Transverse colon (tissue), 4 donors: ENCODE measurements around the gene TTLL7. TPM values are rescaled to one million over a fixed set of nuclear protein-coding genes. Genes with fewer than 3 reads are reported as not detected.
"Not testable (repeated sequence)": the region's sequence is repeated elsewhere in the genome, so short reads cannot be mapped to it uniquely, and the experiment has no call there.

Experiments used
- DNase-seq: peaks from one replicate; pipeline ENCODE4 v3.0.0-alpha.2; 2019
- H3K27ac ChIP-seq, 4 donors: fragments of 200-600 bp; sonication (generic); 2 replicates each; pipeline ENCODE4 v1.5.1; 2016 to 2018; ENCODE audit warnings: inconsistent platforms in 4 of 4
- H3K27me3 ChIP-seq: fragments of 200-600 bp; sonication (generic); 2 replicates; pipeline ENCODE4 v1.5.1; 2017; ENCODE audit warnings: inconsistent platforms
- H3K36me3 ChIP-seq, 4 donors: fragments of 200-600 bp; sonication (generic); 2 replicates each; pipeline ENCODE4 v1.5.1; 2017 to 2019; ENCODE audit warnings: inconsistent platforms in 4 of 4
- H3K4me1 ChIP-seq, 4 donors: fragments of 200-600 bp; sonication (generic); 2 replicates each; pipeline ENCODE4 v1.5.1; 2017 to 2020; ENCODE audit warnings: inconsistent platforms in 4 of 4
- H3K4me3 ChIP-seq, 4 donors: fragments of 200-600 bp; sonication (generic); 1 replicate in 1 of 4; 2 replicates in 3 of 4; pipeline versions ENCODE4 v1.5.1 to v1.6.1; 2017 to 2019; ENCODE audit warnings: inconsistent platforms in 4 of 4
- H3K9me3 ChIP-seq, 2 donors: fragments of 200-600 bp; sonication (generic); 2 replicates each; pipeline ENCODE4 v1.5.1; 2017 to 2019; ENCODE audit warnings: inconsistent platforms in 2 of 2
- CTCF ChIP-seq, 5 experiments: fragments of 200-600 bp in 3 of 5; fragments of 450-650 bp in 2 of 5; sonication (generic) in 3 of 5; IDR thresholded peaks; 1 replicate in 2 of 5; 2 replicates in 3 of 5; pipeline ENCODE4 v1.5.1; 2016 to 2017; ENCODE audit warnings: antibody characterized with exemption in 5 of 5, inconsistent platforms in 3 of 5, mild to moderate bottlenecking in 2 of 5, moderate library complexity in 1 of 5
- EP300 ChIP-seq: sonication (generic); formaldehyde crosslinking; IDR thresholded peaks from one replicate; pipeline ENCODE4 v1.6.1; 2017; ENCODE audit warnings: antibody characterized with exemption, low read depth
- POLR2A ChIP-seq: fragments of 450-650 bp; IDR thresholded peaks from one replicate; pipeline ENCODE4 v1.6.1; 2016; ENCODE audit warnings: antibody characterized with exemption, mild to moderate bottlenecking, moderate library complexity
- POLR2AphosphoS5 ChIP-seq, 3 donors: sonication (generic); formaldehyde crosslinking; IDR thresholded peaks; one replicate each; pipeline ENCODE4 v1.6.1; 2016; ENCODE audit warnings: antibody characterized with exemption in 3 of 3
- WGBS, 2 donors: methylation state at CpG; one replicate each; pipeline ENCODE4 v1.1.5; 2018; ENCODE audit warnings: low coverage in 1 of 2; 5-methylcytosine and 5-hydroxymethylcytosine counted together
- in situ Hi-C, 4 donors: fragments of 200-750 bp; cut with MboI; loops; one replicate each; pipeline versions ENCODE4 v1.15.0 to v1.15.1; 2017; ENCODE audit warnings: low sequenced_read_pairs in 3 of 4, low pct_ligation_motif_present in 1 of 4, low pct_unique_long_range_greater_than_20kb in 1 of 4
- intact Hi-C: fragments of 100-400 bp; cut with DNase I; formaldehyde crosslinking; loops from one replicate; pipeline ENCODE4 v1.15.1; 2023; ENCODE audit warnings: low total_unique reads
- total RNA-seq, 4 donors: library from RNA; depleted of rRNA; stranded (reverse); fragments of >200 nt; gene quantifications; one replicate each; pipeline ENCODE4 v1.1.0, GENCODE V29; 2016

TTLL7 gene
- total RNA-seq, 4 donors from 2014 or later = 2.7 to 9.5 (median 4.2) TPM

GRCh38 chr1:83920320-83920719 lies 78.6 kb downstream of the TTLL7 start:
- Histone ChIP-seq H3K9me3 (no peaks in the 10 kb centered on the region), H3K27ac (no peak overlapping the region), H3K4me1 (no peaks in the 10 kb centered on the region), H3K36me3 (no peaks in the 10 kb centered on the region), H3K27me3 (no peaks in the 10 kb centered on the region), H3K4me3 (no peak overlapping the region)
- in situ Hi-C loops (loop anchor here (10.0 to 25.0 kb wide), 5 partner anchors 204 to 992 kb away; no protein-coding TSS in a partner anchor), intact Hi-C loops (no loop called here)
- DNase-seq = no peak
- TF ChIP-seq CTCF (IDR thresholded peaks at IDR 0.05) = no peak
- no peak for TF ChIP-seq POLR2AphosphoS5 (IDR thresholded peaks at IDR 0.05)
- no peak for TF ChIP-seq EP300
- no peak for TF ChIP-seq POLR2A
- 88 to 100% methylated on average over 1 of the region's 1 CpG for WGBS, 2 donors

GRCh38 chr1:83919872-83920271 lies 79.1 kb downstream of the TTLL7 start:
- Histone ChIP-seq H3K27me3 (no peaks in the 10 kb centered on the region), H3K4me1 (no peaks in the 10 kb centered on the region), H3K27ac (no peak overlapping the region), H3K9me3 (no peaks in the 10 kb centered on the region), H3K36me3 (no peaks in the 10 kb centered on the region), H3K4me3 (no peak overlapping the region)
- TF ChIP-seq POLR2A (no peak), POLR2AphosphoS5 (IDR thresholded peaks at IDR 0.05) (no peak), CTCF (IDR thresholded peaks at IDR 0.05) (no peak), EP300 (no peak)
- DNase-seq = no peak
- intact Hi-C loops (no loop called here), in situ Hi-C loops (loop anchor here (10.0 to 25.0 kb wide), 5 partner anchors 205 to 992 kb away; no protein-coding TSS in a partner anchor)
- 88 to 93% methylated on average over 1 of the region's 1 CpG for WGBS, 2 donors

GRCh38 chr1:83918688-83919285 lies 80.1 kb downstream of the TTLL7 start:
- intact Hi-C loops = no loop called here
- 33 to 47% methylated on average over 1 to 2 of the region's 2 CpGs for WGBS, 2 donors

GRCh38 chr1:83917959-83918358 lies 81.0 kb downstream of the TTLL7 start:
- Histone ChIP-seq H3K4me3 (no peak overlapping the region), H3K27me3 (no peaks in the 10 kb centered on the region), H3K4me1 (no peaks in the 10 kb centered on the region), H3K27ac (no peak overlapping the region), H3K36me3 (no peaks in the 10 kb centered on the region), H3K9me3 (no peaks in the 10 kb centered on the region)
- WGBS, 2 donors = 86 to 91% methylated on average over 1 of the region's 1 CpG
- TF ChIP-seq CTCF (IDR thresholded peaks at IDR 0.05) (no peak), POLR2AphosphoS5 (IDR thresholded peaks at IDR 0.05) (no peak), POLR2A (no peak), EP300 (no peak)
- in situ Hi-C loops (loop anchor here (25.0 kb wide), 3 partner anchors 519 to 994 kb away; no protein-coding TSS in a partner anchor), intact Hi-C loops (no loop called here)
- no peak for DNase-seq

More at GRCh38 chr1:83918688-83919285, 80.1 kb downstream of the TTLL7 start:
- no peak overlapping the region for H3K27ac ChIP-seq
- no peak for TF ChIP-seq CTCF (IDR thresholded peaks at IDR 0.05)
- TF ChIP-seq POLR2A = no peak
- TF ChIP-seq EP300 = no peak
- TF ChIP-seq POLR2AphosphoS5 (IDR thresholded peaks at IDR 0.05) = no peak
- H3K9me3 ChIP-seq = no peaks in the 10 kb centered on the region
- no peak for DNase-seq
- in situ Hi-C loops = loop anchor here (25.0 kb wide), 3 partner anchors 519 to 994 kb away; no protein-coding TSS in a partner anchor
- no peaks in the 10 kb centered on the region for H3K27me3 ChIP-seq
- no peaks in the 10 kb centered on the region for H3K4me1 ChIP-seq
- H3K4me3 ChIP-seq = no peak overlapping the region
- H3K36me3 ChIP-seq = no peaks in the 10 kb centered on the region

GRCh38 chr1:83916094-83916493 lies 82.8 kb downstream of the TTLL7 start:
- H3K9me3 ChIP-seq, H3K4me1 ChIP-seq, H3K36me3 ChIP-seq, H3K27me3 ChIP-seq, H3K27ac ChIP-seq, intact Hi-C loops, DNase-seq, H3K4me3 ChIP-seq: not testable (repeated sequence)
- in situ Hi-C loops = loop anchor here (25.0 kb wide), 3 partner anchors 521 to 996 kb away; no protein-coding TSS in a partner anchor
- WGBS, 2 donors = 100% methylated on average over 1 of the region's 1 CpG; no CpG with 5 or more reads in 1 of the 2 donors
